GM12865 (cell line): ENCODE results near the gene WDR86.

Experiments
- DNase-seq: peaks from one replicate; pipeline ENCODE4 v3.0.0; 2010; ENCODE audit warnings: low read depth
- H3K4me3 ChIP-seq: 2 replicates; pipeline ENCODE4 v1.5.1; 2011; ENCODE audit warnings: mild to moderate bottlenecking, low read depth, low read length, control low read depth
- CTCF ChIP-seq: IDR thresholded peaks from 2 replicates; pipeline ENCODE4 v1.5.1; 2011; ENCODE audit warnings: low read length, control low read depth, low read depth, inconsistent platforms; ENCODE audit not compliant: insufficient read depth; ENCODE audit errors: missing control alignments

Gene WDR86

GRCh38 chr7:151422212-151422611 is 12.4 kb upstream of the WDR86 start:
- TF ChIP-seq CTCF, result no peak
- no peak for DNase-seq
- H3K4me3 ChIP-seq, result no peak overlapping the region

- DNase-seq, result no peak
- H3K4me3 ChIP-seq, result no peak overlapping the region
- no peak for TF ChIP-seq CTCF
Observed at GRCh38 chr7:151420144-151420543, 10.3 kb upstream of the WDR86 start.

DNA sequence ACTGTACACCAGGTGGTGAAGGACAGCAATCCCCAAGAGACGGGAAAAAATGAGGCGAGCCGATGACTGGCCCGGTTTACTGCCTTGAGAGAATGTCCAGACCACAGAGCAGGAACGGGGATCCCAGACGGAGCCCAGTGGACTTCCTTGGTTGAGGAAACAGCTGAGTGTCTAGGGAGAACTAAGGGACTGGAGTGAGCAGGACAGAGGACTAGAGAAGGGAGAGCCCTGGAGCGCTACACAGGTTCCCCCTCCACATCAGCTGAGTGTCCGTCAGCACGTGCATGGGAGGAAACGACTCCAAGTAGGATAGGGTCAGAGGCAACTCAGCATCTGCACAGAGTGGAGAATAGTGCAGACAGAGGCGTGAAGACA is 7.1 kb upstream of the WDR86 start:
- no peak for TF ChIP-seq CTCF
- DNase-seq, result no peak
- H3K4me3 ChIP-seq, result no peak overlapping the region

GRCh38 chr7:151416112-151416940 is 6.5 kb upstream of the WDR86 start:
- H3K4me3 ChIP-seq, result no peak overlapping the region
- no peak for DNase-seq
- no peak for TF ChIP-seq CTCF

DNA sequence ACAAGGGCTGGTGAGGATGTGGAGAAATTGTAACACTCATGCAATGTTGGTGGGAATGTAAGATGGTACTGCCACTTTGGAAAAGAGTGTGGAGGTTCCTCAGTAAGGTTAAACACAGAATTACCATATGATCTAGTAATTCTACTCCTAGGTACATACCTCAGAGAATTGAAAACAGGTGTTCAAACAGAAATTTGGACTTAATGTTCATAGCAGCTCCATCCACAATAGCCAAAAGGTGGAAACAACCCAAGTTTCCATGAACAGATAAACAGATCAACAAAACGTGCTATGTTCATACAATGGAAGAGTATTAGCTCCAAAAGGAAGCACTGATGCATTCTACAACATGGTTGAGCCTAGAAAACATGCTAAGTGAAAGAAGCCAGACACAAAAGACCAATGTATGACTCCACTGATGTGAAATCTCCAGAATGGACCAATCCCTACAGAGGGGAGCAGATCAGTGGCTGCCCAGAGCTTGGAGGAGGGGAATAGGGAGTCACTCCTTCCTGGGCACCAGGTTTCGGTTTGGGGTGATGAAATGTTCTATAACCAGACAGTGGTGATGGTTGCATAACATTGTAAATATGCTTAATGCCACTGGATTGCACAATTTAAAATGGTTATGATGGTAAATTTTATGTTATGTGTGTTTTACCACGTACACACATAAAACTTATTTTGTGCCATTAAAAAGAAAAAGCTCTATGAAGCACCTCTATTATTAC is 5.7 kb upstream of the WDR86 start:
- H3K4me3 ChIP-seq, result no peak overlapping the region
- no peak for DNase-seq
- no peak for TF ChIP-seq CTCF

DNA sequence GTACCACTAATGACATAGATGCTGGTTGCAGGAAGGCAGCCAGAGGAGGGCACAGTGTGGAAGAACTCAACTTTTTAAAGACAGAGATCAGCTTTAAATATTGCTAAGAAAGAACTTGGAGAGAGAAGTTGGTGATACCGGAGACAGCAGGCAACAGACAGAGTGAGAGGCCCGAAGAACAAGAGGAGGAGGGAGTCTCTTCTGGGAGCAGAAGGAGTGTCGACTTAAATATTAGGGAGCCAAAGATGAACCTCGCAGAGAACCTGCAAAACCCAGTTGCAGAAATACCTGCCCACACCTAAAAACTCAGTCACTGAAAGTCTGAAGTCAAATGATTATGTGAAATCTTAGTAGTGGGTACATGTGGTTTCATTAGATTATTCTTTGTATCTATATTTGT is 3.4 kb upstream of the WDR86 start:
- H3K4me3 ChIP-seq, result no peak overlapping the region
- no peak for TF ChIP-seq CTCF
- DNase-seq, result no peak
